GM12878 (cell line): ENCODE results near the gene LARGE1. TPM values are rescaled to one million over a fixed set of nuclear protein-coding genes. Genes with fewer than 3 reads are reported as not detected.
A peak's percentile ranks its signal among the peaks of the same experiment; 100 is the strongest.
"Not testable (repeated sequence)": the region's sequence is repeated elsewhere in the genome, so short reads cannot be mapped to it uniquely, and the experiment has no call there.

Source experiments
- ATAC-seq: fragments of 200-7000 bp; cut with Tn5 transposase; 3 replicates; pipeline ENCODE4 v1.9.1; 2020; ENCODE audit warnings: mild to moderate bottlenecking, moderate library complexity
- BruUV-seq: library from RNA; stranded (reverse); fragments of 400-500 nt; replicated peaks from 2 replicates; lab custom pipeline; 2021; lab: Mats Ljungman, UMichigan
- CTCF ChIA-PET: fragments of 300-600 bp; sonication (Branson Sonifier 250); formaldehyde crosslinking; extraction: SDS; loops from one replicate; lab custom pipeline; 2021; ENCODE audit warnings: inconsistent platforms; lab: Yijun Ruan, JAX
- POLR2A ChIA-PET: fragments of 350-600 bp; formaldehyde crosslinking; extraction: SDS; loops from one replicate; lab custom pipeline; 2021; ENCODE audit warnings: inconsistent platforms; lab: Charles Lee
- RAD21 ChIA-PET: fragments of 300-600 bp; sonication (Branson Sonifier 250); formaldehyde crosslinking; loops from one replicate; lab custom pipeline; 2023; ENCODE audit warnings: antibody characterized with exemption; ENCODE audit not compliant: unreplicated experiment; lab: Charles Lee
- SMC1A ChIA-PET: fragments of 300-600 bp; sonication (Branson Sonifier 250); formaldehyde crosslinking; loops from one replicate; lab custom pipeline; 2023; ENCODE audit not compliant: unreplicated experiment, uncharacterized antibody; lab: Charles Lee
- DNase-seq: peaks from one replicate; pipeline ENCODE4 v3.0.0-alpha.2; 2011; ENCODE audit warnings: low read depth, low spot score
- FAIRE-seq: peaks from 3 replicates; lab custom pipeline; 2011; peaks lifted over from hg19 to GRCh38; lab: Jason Lieb, UNC
- H2AFZ ChIP-seq: 2 replicates; pipeline ENCODE4 v1.6.0; 2011; ENCODE audit warnings: low read depth, low read length, control low read depth; ENCODE audit not compliant: control insufficient read depth
- H3K27ac ChIP-seq: 2 replicates; pipeline ENCODE4 v1.5.1; 2011; ENCODE audit warnings: control low read depth; ENCODE audit not compliant: control insufficient read depth, insufficient read depth
- H3K27me3 ChIP-seq, 2 experiments: replicated peaks in 1 of 2; 2 replicates each; pipeline versions ENCODE4 v1.6.0 to v1.6.1; 2011; ENCODE audit warnings: low read length in 1 of 2; ENCODE audit not compliant: control insufficient read depth in 2 of 2, insufficient read depth in 2 of 2
- H3K36me3 ChIP-seq, 2 experiments: 2 replicates each; pipeline ENCODE4 v1.5.1; 2011; ENCODE audit warnings: low read length in 1 of 2; ENCODE audit not compliant: control insufficient read depth in 2 of 2, insufficient read depth in 2 of 2
- H3K4me1 ChIP-seq: 2 replicates; pipeline ENCODE4 v1.6.1; 2011; ENCODE audit warnings: mild to moderate bottlenecking, low read length, moderate library complexity, mixed read lengths; ENCODE audit not compliant: control insufficient read depth, insufficient read depth
- H3K4me2 ChIP-seq: 2 replicates; pipeline ENCODE4 v1.6.0; 2011; ENCODE audit warnings: control low read depth; ENCODE audit not compliant: control insufficient read depth, insufficient read depth
- H3K4me3 ChIP-seq: fragments of 200-600 bp; sonication (generic); 2 replicates; pipeline ENCODE4 v1.5.1; 2016
- H3K79me2 ChIP-seq: 2 replicates; pipeline ENCODE4 v1.6.0; 2011; ENCODE audit warnings: low read length; ENCODE audit not compliant: control insufficient read depth, insufficient read depth
- H3K9ac ChIP-seq: 2 replicates; pipeline ENCODE4 v1.8.0; 2011; ENCODE audit warnings: low read length, control low read depth, mixed read lengths; ENCODE audit not compliant: control insufficient read depth, insufficient read depth
- H3K9me3 ChIP-seq: replicated peaks from 3 replicates; pipeline ENCODE4 v1.5.1; 2011; ENCODE audit warnings: mild to moderate bottlenecking, low read length; ENCODE audit not compliant: control insufficient read depth, insufficient read depth
- H4K20me1 ChIP-seq: 2 replicates; pipeline ENCODE4 v1.6.0; 2011; ENCODE audit not compliant: control insufficient read depth, insufficient read depth
- BMI1 ChIP-seq: fragments of 450-650 bp; IDR thresholded peaks from 2 replicates; pipeline ENCODE4 v1.6.1; 2016; ENCODE audit warnings: mild to moderate bottlenecking, moderate library complexity, borderline replicate concordance
- CHD4 ChIP-seq: fragments of 200-600 bp; sonication (generic); IDR thresholded peaks from 2 replicates; pipeline ENCODE4 v1.6.1; 2016; ENCODE audit warnings: mild to moderate bottlenecking
- FOXK2 ChIP-seq: fragments of 450-650 bp; IDR thresholded peaks from 2 replicates; pipeline ENCODE4 v1.6.1; 2017; ENCODE audit warnings: mild to moderate bottlenecking, moderate library complexity
- HDAC2 ChIP-seq: fragments of 200-600 bp; sonication (generic); IDR thresholded peaks from 2 replicates; pipeline ENCODE4 v1.6.1; 2017
- JUND ChIP-seq: IDR thresholded peaks from 2 replicates; pipeline ENCODE4 v1.6.1; 2012; ENCODE audit warnings: low read depth, mild to moderate bottlenecking, low read length, improper control_type of control experiment, moderate library complexity
- PAX8 ChIP-seq: fragments of 450-650 bp; IDR thresholded peaks from 2 replicates; pipeline ENCODE4 v1.6.1; 2017; ENCODE audit warnings: mild to moderate bottlenecking, moderate library complexity
- RAD51 ChIP-seq: fragments of 450-650 bp; IDR thresholded peaks from 2 replicates; pipeline ENCODE4 v1.6.1; 2016; ENCODE audit warnings: moderate library complexity, mild to moderate bottlenecking, inconsistent platforms
- RUNX3 ChIP-seq: IDR thresholded peaks from 2 replicates; pipeline ENCODE4 v1.6.1; 2012; ENCODE audit warnings: low read length, inconsistent platforms
- SMAD1 ChIP-seq: fragments of 450-650 bp; IDR thresholded peaks from 2 replicates; pipeline ENCODE4 v1.6.1; 2018; ENCODE audit warnings: mild to moderate bottlenecking, low read depth; ENCODE audit not compliant: partially characterized antibody
- STAT1 ChIP-seq: fragments of 450-650 bp; conservative IDR thresholded peaks from 2 replicates; pipeline ENCODE4 v1.6.1; 2014; ENCODE audit warnings: antibody characterized with exemption, mild to moderate bottlenecking
- STAT3 ChIP-seq: IDR thresholded peaks from 2 replicates; pipeline ENCODE4 v1.6.1; 2011; ENCODE audit warnings: low read depth, low read length, improper control_type of control experiment
- YY1 ChIP-seq: IDR thresholded peaks from 2 replicates; pipeline ENCODE4 v1.6.1; 2011; ENCODE audit warnings: low read depth, mild to moderate bottlenecking, low read length
- ZSCAN29 ChIP-seq: fragments of 450-650 bp; IDR thresholded peaks from 2 replicates; pipeline ENCODE4 v1.6.1; 2017; ENCODE audit warnings: mild to moderate bottlenecking, moderate library complexity
- WGBS: methylation state at CpG from one replicate; pipeline ENCODE4 v1.1.6; 2016; ENCODE audit warnings: low lambda C conversion rate; ENCODE audit not compliant: insufficient replicate concordance, insufficient coverage; ENCODE audit errors: missing lambda C conversion rate; 5-methylcytosine and 5-hydroxymethylcytosine counted together
- in situ Hi-C: fragments of 300-500 bp; cut with MboI; formaldehyde crosslinking; loops from 9 replicates; pipeline ENCODE4 v1.14.3; 2018; ENCODE audit warnings: mixed read lengths
- intact Hi-C: fragments of 100-400 bp; cut with micrococcal nuclease; formaldehyde crosslinking; loops from one replicate; pipeline ENCODE4 v1.14.2; 2022; ENCODE audit not compliant: unreplicated experiment
- polyA plus RNA-seq, 11 experiments: library from polyadenylated mRNA; depleted of rRNA in 4 of 11; unstranded in 6 of 11; stranded (reverse) in 5 of 11; fragments of >200 nt; fragmentation: Nextera tagmentation in 4 of 11; fragmentation: Illumina TruSeq in 1 of 11; extraction: Ambion mirVana in 4 of 11; extraction: Trizol in 1 of 11; gene quantifications; 1 replicate in 1 of 11; 2 replicates in 10 of 11; pipeline versions ENCODE4 v1.2.1 to v1.2.3, GENCODE V29; 2011 to 2016; ENCODE audit warnings: inconsistent platforms in 2 of 11, missing spikeins in 2 of 11, low read depth in 1 of 11
- total RNA-seq, 4 experiments: library from RNA; depleted of rRNA in 3 of 4; stranded (reverse); fragments of >200 nt in 3 of 4; fragmentation: Illumina TruSeq in 1 of 4; extraction: Trizol in 1 of 4; gene quantifications; 2 replicates each; pipeline versions ENCODE4 v1.2.1 to v1.2.3, GENCODE V29; 2013 to 2021
- TF ChIP-seq, protein P1 (sequence below): IDR thresholded peaks from 2 replicates; pipeline ENCODE4 v1.6.1; 2012; ENCODE audit warnings: low read depth, low read length, improper control_type of control experiment
- TF ChIP-seq, protein P2 (sequence below): fragments of 450-650 bp; formaldehyde crosslinking; IDR thresholded peaks from 2 replicates; pipeline ENCODE4 v1.4.0; 2022; ENCODE audit warnings: mild to moderate bottlenecking, moderate library complexity

Gene LARGE1
- total and polyA plus RNA-seq, 10 of the 15 experiments (the other 5 are each of a cell fraction or from before 2014, with no cell fraction given) = 3.2 to 41.4 (median 17.3) TPM

GRCh38 chr22:33857767-33858166, 62.5 kb downstream of the LARGE1 start:
- CTCF ChIA-PET, in situ Hi-C loops, DNase-seq, BruUV-seq, H3K4me3 ChIP-seq, RAD21 ChIA-PET, H3K9me3 ChIP-seq, H2AFZ ChIP-seq, H4K20me1 ChIP-seq, H3K4me2 ChIP-seq, H3K36me3 ChIP-seq, H3K27me3 ChIP-seq, H3K9ac ChIP-seq, intact Hi-C loops, FAIRE-seq, ATAC-seq, SMC1A ChIA-PET, H3K27ac ChIP-seq: not testable (repeated sequence)
- WGBS = 92% methylated on average over 15 of the region's 16 CpGs
- peaks cover 15% of the 10 kb centered on the region for H3K79me2 ChIP-seq
- TF ChIP-seq YY1 = peak; percentile 43; the same call in 1 of the 2 replicates
- H3K4me1 ChIP-seq = peaks cover 14% of the 10 kb centered on the region
- POLR2A ChIA-PET = interaction anchor here (0.6 kb wide), 1 partner anchor 338 kb away, joined by 4 read pairs; no protein-coding TSS in a partner anchor

DNA sequence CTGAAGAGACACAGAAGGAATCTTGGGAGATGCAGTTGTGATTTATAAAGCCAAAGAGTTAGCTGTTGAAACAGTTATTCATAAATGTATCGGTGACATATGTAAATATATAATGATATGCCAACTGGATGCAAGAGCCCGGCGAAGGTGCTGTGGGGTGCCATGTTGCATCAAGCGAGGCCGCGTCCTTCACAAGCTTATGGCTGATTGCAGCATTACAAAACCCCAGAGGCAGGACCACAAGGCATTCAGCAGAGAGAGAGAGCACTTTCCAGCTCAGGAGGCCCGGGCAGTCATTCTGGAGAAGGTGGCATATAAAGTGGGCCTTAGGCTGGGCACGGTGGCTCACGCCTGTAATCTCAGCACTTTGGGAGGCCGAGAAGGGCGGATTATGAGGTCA, 65.6 kb downstream of the LARGE1 start:
- DNase-seq (no peak), FAIRE-seq (no peak), ATAC-seq (no peak)
- in situ Hi-C loops = no loop called here
- no peaks in the 10 kb centered on the region for H3K36me3 ChIP-seq
- no peaks in the 10 kb centered on the region for H3K9me3 ChIP-seq
- SMC1A ChIA-PET = interaction anchor here (0.6 to 1.9 kb wide), 3 partner anchors 8 to 111 kb away, joined by 3 to 4 read pairs (median 3); no protein-coding TSS in a partner anchor
- H3K9ac ChIP-seq = no peak overlapping the region; the same call in 1 of the 2 replicates
- CTCF ChIA-PET = interaction anchor here (0.6 to 1.0 kb wide), 2 partner anchors 17 to 439 kb away, joined by 3 to 5 read pairs; no protein-coding TSS in a partner anchor
- peaks cover 13% of the 10 kb centered on the region for H3K79me2 ChIP-seq
- POLR2A ChIA-PET = interaction anchor here (0.6 to 1.0 kb wide), 2 partner anchors 33 to 528 kb away, joined by 3 to 5 read pairs; no protein-coding TSS in a partner anchor
- no peak overlapping the region for H2AFZ ChIP-seq
- RAD21 ChIA-PET = interaction anchor here (0.6 kb wide), 1 partner anchor 54 kb away, joined by 4 read pairs; no protein-coding TSS in a partner anchor
- no TSS peak for BruUV-seq
- H3K27me3 ChIP-seq = no peaks in the 10 kb centered on the region
- H3K4me1 ChIP-seq = peaks cover 15% of the 10 kb centered on the region
- H3K4me2 ChIP-seq = no peak overlapping the region
- intact Hi-C loops = no loop called here
- peak overlapping the region; percentile 91; the same call in 1 of the 2 replicates for H3K27ac ChIP-seq
- H4K20me1 ChIP-seq = no peaks in the 10 kb centered on the region
- 96% methylated on average over 11 of the region's 11 CpGs for WGBS
- H3K4me3 ChIP-seq = no peak overlapping the region
- TF ChIP-seq ZSCAN29 (no peak), SMAD1 (no peak), PAX8 (no peak), BMI1 (no peak), FOXK2 (no peak), JUND (no peak), CHD4 (no peak), HDAC2 (no peak), STAT3 (no peak), STAT1 (no peak), RAD51 (no peak), RUNX3 (no peak)
- TF ChIP-seq, protein P1, sequence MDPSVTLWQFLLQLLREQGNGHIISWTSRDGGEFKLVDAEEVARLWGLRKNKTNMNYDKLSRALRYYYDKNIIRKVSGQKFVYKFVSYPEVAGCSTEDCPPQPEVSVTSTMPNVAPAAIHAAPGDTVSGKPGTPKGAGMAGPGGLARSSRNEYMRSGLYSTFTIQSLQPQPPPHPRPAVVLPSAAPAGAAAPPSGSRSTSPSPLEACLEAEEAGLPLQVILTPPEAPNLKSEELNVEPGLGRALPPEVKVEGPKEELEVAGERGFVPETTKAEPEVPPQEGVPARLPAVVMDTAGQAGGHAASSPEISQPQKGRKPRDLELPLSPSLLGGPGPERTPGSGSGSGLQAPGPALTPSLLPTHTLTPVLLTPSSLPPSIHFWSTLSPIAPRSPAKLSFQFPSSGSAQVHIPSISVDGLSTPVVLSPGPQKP = no peak
- TF ChIP-seq, protein P2, sequence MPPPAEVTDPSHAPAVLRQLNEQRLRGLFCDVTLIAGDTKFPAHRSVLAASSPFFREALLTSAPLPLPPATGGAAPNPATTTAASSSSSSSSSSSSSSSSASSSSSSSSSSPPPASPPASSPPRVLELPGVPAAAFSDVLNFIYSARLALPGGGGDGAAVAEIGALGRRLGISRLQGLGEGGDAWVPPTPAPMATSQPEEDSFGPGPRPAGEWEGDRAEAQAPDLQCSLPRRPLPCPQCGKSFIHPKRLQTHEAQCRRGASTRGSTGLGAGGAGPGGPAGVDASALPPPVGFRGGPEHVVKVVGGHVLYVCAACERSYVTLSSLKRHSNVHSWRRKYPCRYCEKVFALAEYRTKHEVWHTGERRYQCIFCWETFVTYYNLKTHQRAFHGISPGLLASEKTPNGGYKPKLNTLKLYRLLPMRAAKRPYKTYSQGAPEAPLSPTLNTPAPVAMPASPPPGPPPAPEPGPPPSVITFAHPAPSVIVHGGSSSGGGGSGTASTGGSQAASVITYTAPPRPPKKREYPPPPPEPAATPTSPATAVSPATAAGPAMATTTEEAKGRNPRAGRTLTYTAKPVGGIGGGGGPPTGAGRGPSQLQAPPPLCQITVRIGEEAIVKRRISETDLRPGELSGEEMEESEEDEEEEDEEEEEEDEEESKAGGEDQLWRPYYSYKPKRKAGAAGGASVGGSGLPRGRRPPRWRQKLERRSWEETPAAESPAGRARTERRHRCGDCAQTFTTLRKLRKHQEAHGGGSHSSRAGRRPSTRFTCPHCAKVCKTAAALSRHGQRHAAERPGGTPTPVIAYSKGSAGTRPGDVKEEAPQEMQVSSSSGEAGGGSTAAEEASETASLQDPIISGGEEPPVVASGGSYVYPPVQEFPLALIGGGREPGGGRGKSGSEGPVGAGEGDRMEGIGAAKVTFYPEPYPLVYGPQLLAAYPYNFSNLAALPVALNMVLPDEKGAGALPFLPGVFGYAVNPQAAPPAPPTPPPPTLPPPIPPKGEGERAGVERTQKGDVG (CRISPR knock-in tag) = no peak
